HCT116 (cell line): ENCODE results near the gene FNBP1. TPM values are rescaled to one million over a fixed set of nuclear protein-coding genes. Genes with fewer than 3 reads are reported as not detected.

Experiments
- ATAC-seq: fragments of 200-7000 bp; cut with Tn5 transposase; 2 replicates; pipeline ENCODE4 v1.9.1; 2020; ENCODE audit warnings: mild to moderate bottlenecking, moderate library complexity
- BruUV-seq: library from RNA; stranded (reverse); fragments of 400-500 nt; replicated peaks from 2 replicates; lab custom pipeline; 2021; lab: Mats Ljungman, UMichigan
- CTCF ChIA-PET: fragments of 300-600 bp; sonication (Branson Sonifier 250); formaldehyde crosslinking; loops from one replicate; lab custom pipeline; 2021; ENCODE audit warnings: antibody characterized with exemption; lab: Charles Lee
- POLR2A ChIA-PET: fragments of 300-600, 350-600 bp; sonication (Branson Sonifier 250); formaldehyde crosslinking; loops from one replicate; lab custom pipeline; 2021; ENCODE audit warnings: antibody characterized with exemption; lab: Charles Lee
- RAD21 ChIA-PET, 2 experiments: fragments of 300-600 bp; sonication (Branson Sonifier 250); formaldehyde crosslinking; loops; one replicate each; lab custom pipeline; 2023; ENCODE audit warnings: low total read pairs in 2 of 2; ENCODE audit not compliant: uncharacterized antibody in 2 of 2, unreplicated experiment in 2 of 2, low non-redundant PET in 1 of 2; lab: Charles Lee
- DNase-seq: peaks from one replicate; pipeline ENCODE4 v3.0.0-alpha.2; 2010; ENCODE audit warnings: low read depth, low spot score
- H2AFZ ChIP-seq: fragments of 200-600 bp; shearing (Covaris generic), sonication (generic); 2 replicates; pipeline ENCODE4 v1.6.1; 2017; ENCODE audit warnings: low read depth, mixed run types, mixed read lengths, antibody characterized with exemption, low read length; ENCODE audit not compliant: poor library complexity, severe bottlenecking
- H3K27ac ChIP-seq: 2 replicates; pipeline ENCODE4 v1.5.1; 2012; ENCODE audit warnings: low read depth, low read length
- H3K27me3 ChIP-seq: fragments of 200-600 bp; sonication (generic); 2 replicates; pipeline ENCODE4 v1.6.1; 2016; ENCODE audit warnings: mixed run types, low read length, mixed read lengths; ENCODE audit not compliant: insufficient read depth
- H3K36me3 ChIP-seq, 2 experiments: fragments of 200-500 bp in 1 of 2; fragments of 200-600 bp in 1 of 2; sonication (Bioruptor generic) in 1 of 2; sonication (generic) in 1 of 2; 2 replicates each; pipeline versions ENCODE4 v1.5.1 to v1.6.1; 2014 to 2016; ENCODE audit warnings: low read length in 2 of 2, inconsistent platforms in 1 of 2, mixed read lengths in 1 of 2, mixed run types in 1 of 2; ENCODE audit not compliant: insufficient read depth in 2 of 2, control insufficient read depth in 1 of 2
- H3K4me1 ChIP-seq, 2 experiments: fragments of 200-600 bp in 1 of 2; sonication (generic) in 1 of 2; 2 replicates each; pipeline versions ENCODE4 v1.5.1 to v1.6.1; 2012 to 2017; ENCODE audit warnings: low read length in 2 of 2, inconsistent platforms in 1 of 2, mild to moderate bottlenecking in 1 of 2, mixed read lengths in 1 of 2, mixed run types in 1 of 2, moderate library complexity in 1 of 2; ENCODE audit not compliant: insufficient read depth in 2 of 2, control insufficient read depth in 1 of 2
- H3K4me2 ChIP-seq: fragments of 200-600 bp; sonication (generic); 2 replicates; pipeline ENCODE4 v1.6.1; 2017; ENCODE audit warnings: mixed run types, low read length, mixed read lengths
- H3K4me3 ChIP-seq, 2 experiments: fragments of 200-600 bp in 1 of 2; sonication (generic) in 1 of 2; replicated peaks in 1 of 2; 2 replicates each; pipeline ENCODE4 v1.5.1; 2011 to 2016; ENCODE audit warnings: low read length in 2 of 2, control low read depth in 1 of 2, low read depth in 1 of 2, mild to moderate bottlenecking in 1 of 2, mixed read lengths in 1 of 2, mixed run types in 1 of 2
- H3K79me2 ChIP-seq: fragments of 200-600 bp; sonication (generic); 2 replicates; pipeline ENCODE4 v1.6.1; 2017; ENCODE audit warnings: mild to moderate bottlenecking, mixed run types, low read length, moderate library complexity, mixed read lengths; ENCODE audit not compliant: insufficient read depth
- H3K9ac ChIP-seq: fragments of 200-600 bp; sonication (generic); 2 replicates; pipeline ENCODE4 v1.6.1; 2016; ENCODE audit warnings: low read length, mixed read lengths
- H3K9me2 ChIP-seq: fragments of 200-600 bp; sonication (generic), shearing (Covaris generic); 2 replicates; pipeline ENCODE4 v1.6.1; 2017; ENCODE audit warnings: mixed run types, mild to moderate bottlenecking, moderate library complexity; ENCODE audit not compliant: insufficient read depth
- H3K9me3 ChIP-seq, 2 experiments: fragments of 200-500 bp in 1 of 2; fragments of 200-600 bp in 1 of 2; sonication (Bioruptor generic) in 1 of 2; sonication (generic) in 1 of 2; 2 replicates each; pipeline ENCODE4 v1.6.1; 2014 to 2017; ENCODE audit warnings: low read length in 2 of 2, mixed read lengths in 2 of 2, inconsistent platforms in 1 of 2, low read depth in 1 of 2, mild to moderate bottlenecking in 1 of 2, mixed run types in 1 of 2, moderate library complexity in 1 of 2; ENCODE audit not compliant: control insufficient read depth in 1 of 2, insufficient read depth in 1 of 2
- H4K20me1 ChIP-seq: fragments of 200-600 bp; sonication (generic), shearing (Covaris generic); 2 replicates; pipeline ENCODE4 v1.6.1; 2017; ENCODE audit warnings: mixed run types, mild to moderate bottlenecking, moderate library complexity; ENCODE audit not compliant: insufficient read depth
- CEBPB ChIP-seq: IDR thresholded peaks from 2 replicates; pipeline ENCODE4 v1.6.1; 2012; ENCODE audit warnings: low read depth
- EGR1 ChIP-seq: IDR thresholded peaks from 2 replicates; pipeline ENCODE4 v1.6.1; 2012; ENCODE audit warnings: low read depth
- EZH2 ChIP-seq: fragments of 200-600 bp; sonication (generic); IDR thresholded peaks from 2 replicates; pipeline ENCODE4 v1.6.1; 2017; ENCODE audit warnings: antibody characterized with exemption, mixed run types
- EZH2phosphoT487 ChIP-seq: fragments of 200-600 bp; IDR thresholded peaks from 2 replicates; pipeline ENCODE4 v1.6.1; 2018; ENCODE audit warnings: antibody characterized with exemption, borderline replicate concordance
- FOSL1 ChIP-seq: IDR thresholded peaks from 2 replicates; pipeline ENCODE4 v1.6.1; 2012; ENCODE audit warnings: low read depth
- JUND ChIP-seq: IDR thresholded peaks from 2 replicates; pipeline ENCODE4 v1.6.1; 2012
- POLR2A ChIP-seq: IDR thresholded peaks from 2 replicates; pipeline ENCODE4 v1.7.0; 2011; ENCODE audit warnings: borderline replicate concordance; ENCODE audit not compliant: insufficient read depth, insufficient read length; ENCODE audit errors: extremely low read depth
- RAD21 ChIP-seq: IDR thresholded peaks from 2 replicates; pipeline ENCODE4 v1.6.1; 2012; ENCODE audit warnings: low read depth, mild to moderate bottlenecking
- TCF7L2 ChIP-seq: IDR thresholded peaks from 2 replicates; pipeline ENCODE4 v1.7.0; 2011; ENCODE audit warnings: borderline replicate concordance, inconsistent platforms; ENCODE audit not compliant: insufficient read depth, insufficient read length; ENCODE audit errors: extremely low read depth
- YY1 ChIP-seq: IDR thresholded peaks from 2 replicates; pipeline ENCODE4 v1.6.1; 2011; ENCODE audit warnings: low read length, low read depth, moderate library complexity, mild to moderate bottlenecking; ENCODE audit not compliant: insufficient replicate concordance; ENCODE audit errors: extremely low read depth
- intact Hi-C: fragments of 100-400 bp; cut with micrococcal nuclease; formaldehyde crosslinking; loops from 2 replicates; pipeline ENCODE4 v1.10.0; 2022
- total RNA-seq: library from RNA; stranded (reverse); gene quantifications from one replicate; pipeline ENCODE4 v1.2.1, GENCODE V29; 2021; ENCODE audit not compliant: unreplicated experiment

FNBP1 gene
- total RNA-seq, 1 experiment from 2014 or later = 25.0 TPM

DNA sequence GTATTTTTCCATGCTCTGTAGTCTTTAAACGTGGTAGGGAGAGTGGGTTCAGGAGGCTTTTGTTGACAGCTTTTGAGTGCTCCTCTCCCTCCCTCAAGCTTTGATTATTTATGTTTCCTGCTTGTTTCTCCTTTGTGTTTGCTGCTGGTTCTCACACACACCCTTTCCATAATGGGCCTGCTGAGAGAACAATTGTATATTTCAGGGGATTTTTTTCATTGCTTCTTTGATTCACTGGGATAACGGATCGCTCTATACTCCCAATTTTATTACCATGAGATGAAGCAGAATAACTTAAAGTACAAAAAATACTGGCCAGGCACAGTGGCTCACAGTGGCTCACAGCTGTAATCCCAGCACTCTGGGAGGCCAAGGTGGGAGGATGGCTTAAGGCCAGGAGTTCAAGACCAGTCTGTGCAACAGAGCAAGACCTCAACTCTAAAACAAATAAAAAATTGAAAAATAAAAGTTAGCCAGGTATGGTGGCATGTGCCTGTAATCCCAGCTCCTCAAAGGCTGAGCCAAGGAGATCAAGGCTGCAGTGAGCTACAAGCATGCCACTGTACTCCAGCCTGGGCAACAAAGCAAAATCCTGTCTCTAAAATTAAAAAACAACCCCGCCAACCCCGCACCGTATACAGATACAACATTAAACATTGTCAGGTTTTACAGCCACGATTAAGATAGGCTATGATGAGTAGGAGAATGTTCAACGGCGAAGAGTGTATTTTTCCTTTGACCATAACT, 140.8 kb downstream of the FNBP1 start:
- ChIA-PET CTCF (no interaction called here), POLR2A (no interaction called here), RAD21 (no interaction called here)
- no TSS peak for BruUV-seq
- Histone ChIP-seq H3K9me3 (no peaks in the 10 kb centered on the region), H3K36me3 (no peaks in the 10 kb centered on the region; a peak in 1 of 4 replicates), H3K9ac (no peak overlapping the region), H3K4me3 (no peak overlapping the region), H3K79me2 (no peaks in the 10 kb centered on the region), H3K4me2 (no peak overlapping the region), H4K20me1 (no peaks in the 10 kb centered on the region), H3K4me1 (peaks cover 0 to 5% of the 10 kb centered on the region in 2 experiments; a peak in 2 of 4 replicates), H2AFZ (no peak overlapping the region), H3K27ac (no peak overlapping the region), H3K9me2 (no peaks in the 10 kb centered on the region), H3K27me3 (no peaks in the 10 kb centered on the region)
- no peak for ATAC-seq
- no peak for DNase-seq
- no peak for TF ChIP-seq FOSL1
- TF ChIP-seq TCF7L2 = no peak
- no peak for TF ChIP-seq EZH2phosphoT487
- TF ChIP-seq POLR2A = no peak
- TF ChIP-seq EGR1 = no peak
- intact Hi-C loops = no loop called here

DNA sequence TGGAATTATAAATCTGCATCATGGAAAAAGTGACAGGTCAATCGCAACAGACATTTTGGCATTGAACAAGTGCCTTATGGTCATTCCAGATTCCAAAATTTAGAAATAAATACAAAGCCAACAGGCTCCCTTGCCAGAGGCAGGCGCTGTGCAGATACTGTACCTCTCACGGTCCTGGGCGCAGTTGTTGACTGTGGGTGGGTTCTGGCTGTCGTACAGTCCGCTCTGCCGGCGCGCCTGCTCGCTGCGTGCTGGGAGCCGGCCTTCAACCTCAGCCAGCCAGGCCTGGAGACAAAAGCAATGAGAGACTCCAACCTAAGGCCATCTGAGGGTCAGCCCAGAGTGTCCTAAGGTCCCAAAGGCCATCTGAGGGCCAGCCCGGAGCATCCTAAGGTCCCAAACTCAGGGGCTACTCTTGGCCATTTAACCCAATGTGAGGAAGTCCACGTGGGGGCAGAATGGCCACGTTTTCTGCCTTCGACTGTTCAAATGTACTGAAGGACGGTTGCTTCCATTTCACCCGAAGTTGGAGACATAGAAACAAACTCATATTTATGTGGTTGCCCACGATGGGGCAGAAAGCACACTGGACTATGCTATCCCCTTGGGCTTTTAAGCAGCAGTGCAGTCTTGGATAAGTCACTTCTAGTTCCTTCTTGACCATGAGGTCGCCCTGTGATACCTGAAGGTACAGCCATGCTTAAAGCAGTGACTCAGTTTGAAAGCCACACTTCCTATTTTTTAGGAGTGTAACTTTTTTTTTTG, 142.5 kb downstream of the FNBP1 start:
- intact Hi-C loops = no loop called here
- no peak overlapping the region for H3K4me3 ChIP-seq
- no peak overlapping the region for H2AFZ ChIP-seq
- ChIA-PET POLR2A (no interaction called here), CTCF (no interaction called here), RAD21 (no interaction called here)
- BruUV-seq = no TSS peak
- no peaks in the 10 kb centered on the region for H3K27me3 ChIP-seq
- H3K9me2 ChIP-seq = no peaks in the 10 kb centered on the region
- no peaks in the 10 kb centered on the region; a peak in 1 of 4 replicates for H3K36me3 ChIP-seq
- H3K4me1 ChIP-seq = peaks cover 0 to 5% of the 10 kb centered on the region in 2 experiments; a peak in 2 of 4 replicates
- no peak overlapping the region for H3K4me2 ChIP-seq
- no peak overlapping the region for H3K9ac ChIP-seq
- no peak for ATAC-seq
- H3K9me3 ChIP-seq = no peaks in the 10 kb centered on the region
- DNase-seq = no peak
- H4K20me1 ChIP-seq = no peaks in the 10 kb centered on the region
- TF ChIP-seq EZH2 = no peak
- no peak for TF ChIP-seq CEBPB
- TF ChIP-seq RAD21 = no peak
- no peak for TF ChIP-seq TCF7L2
- TF ChIP-seq JUND = no peak
- TF ChIP-seq YY1 = no peak
- no peaks in the 10 kb centered on the region for H3K79me2 ChIP-seq
- no peak overlapping the region for H3K27ac ChIP-seq
